CD4-positive, alpha-beta T cell treated with Interferon gamma for 1 hour (primary cell): ENCODE measurements around the gene ACTL6A.
"Not testable (repeated sequence)": the region's sequence is repeated elsewhere in the genome, so short reads cannot be mapped to it uniquely, and the experiment has no call there.

Experiments used
- DNase-seq: peaks from one replicate; pipeline ENCODE4 v3.0.0-alpha.2; 2020

Gene ACTL6A

DNA sequence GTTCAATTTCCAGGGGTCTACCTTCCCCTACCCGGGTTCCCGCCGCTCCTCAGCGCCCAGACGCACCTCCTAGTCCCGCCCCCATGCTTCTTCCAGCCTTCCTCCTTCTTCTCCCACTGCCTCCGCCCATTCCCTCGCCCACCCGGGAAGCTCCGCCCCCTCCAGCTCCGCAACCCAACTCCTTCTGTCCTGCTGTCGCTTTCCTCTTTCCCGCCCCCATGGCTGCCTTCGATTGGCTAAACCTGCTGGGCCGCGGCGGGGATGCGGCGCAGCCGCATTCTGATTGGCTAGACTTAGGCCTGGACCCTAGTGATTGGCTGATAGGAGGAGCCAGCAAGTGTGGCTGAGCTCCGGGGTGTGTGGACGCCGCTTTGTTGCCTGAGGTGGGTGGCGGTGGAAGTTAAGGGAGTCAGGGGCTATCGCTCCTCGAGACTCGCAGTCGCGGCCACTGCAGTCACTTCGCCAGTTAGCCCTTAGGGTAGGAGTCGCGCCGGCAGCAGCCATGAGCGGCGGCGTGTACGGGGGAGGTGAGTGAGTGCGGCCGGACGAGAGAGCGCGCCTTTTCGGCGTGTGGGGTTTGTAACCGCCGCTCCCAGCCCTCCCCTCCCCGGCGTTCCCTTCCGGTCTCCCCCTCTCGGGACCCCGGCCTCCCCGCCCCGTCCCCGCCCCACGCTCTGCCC is at the start of gene ACTL6A:
ACTL6A (plus strand) TSS at position 336 of the 680 bp plus-strand sequence; CDS start at position 503, 167 bp downstream.
- DNase-seq = peak; percentile 98

GRCh38 chr3:179513862-179514261 is 48.9 kb upstream of the ACTL6A start:
- no peak for DNase-seq

- DNase-seq = not testable (repeated sequence)
Measured at GRCh38 chr3:179516461-179517251, 46.1 kb upstream of the ACTL6A start.

- no peak for DNase-seq
Measured at GRCh38 chr3:179526482-179526881, 36.2 kb upstream of the ACTL6A start.

- DNase-seq = no peak
Measured at GRCh38 chr3:179526989-179527391, 35.7 kb upstream of the ACTL6A start.

DNA sequence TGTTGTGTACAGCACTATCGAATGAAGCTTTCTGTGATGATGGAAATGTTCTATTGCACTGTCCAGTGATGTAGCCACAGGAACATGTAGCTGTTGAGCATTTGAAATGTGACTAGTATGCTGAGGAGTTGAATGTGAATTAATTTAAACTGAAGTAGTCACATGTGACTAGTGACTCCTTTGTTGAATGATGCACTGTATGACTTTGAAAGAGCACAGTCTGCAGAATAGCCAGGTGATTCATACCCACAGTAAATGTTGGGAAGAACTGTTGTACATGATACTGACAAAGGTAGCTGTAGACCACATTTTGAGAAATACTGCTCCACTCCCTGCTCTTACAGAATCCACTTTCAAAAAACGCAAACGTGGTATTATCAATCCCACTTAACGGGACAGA is 34.0 kb upstream of the ACTL6A start:
- no peak for DNase-seq

GRCh38 chr3:179531576-179531975 is 31.1 kb upstream of the ACTL6A start:
- no peak for DNase-seq

GRCh38 chr3:179533274-179533673 is 29.5 kb upstream of the ACTL6A start:
- no peak for DNase-seq

DNA sequence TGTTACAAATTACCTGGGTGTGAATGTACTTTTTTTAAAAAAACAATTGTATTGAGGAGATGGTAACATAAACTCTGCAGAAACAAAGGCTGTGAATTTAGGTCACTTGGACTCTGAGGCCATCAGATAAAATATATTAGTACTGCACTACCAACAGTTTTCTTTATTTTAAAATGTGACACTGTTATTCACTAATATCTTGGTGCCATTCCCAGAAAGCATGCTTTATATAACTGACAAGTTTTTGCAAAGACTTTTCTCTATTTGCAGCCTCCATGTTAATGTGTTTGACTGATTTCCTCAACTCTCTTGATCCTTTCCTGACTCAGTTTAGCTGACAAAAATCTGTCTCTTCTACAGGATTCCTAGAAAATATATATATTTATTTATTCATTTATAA is 26.5 kb upstream of the ACTL6A start:
- DNase-seq = no peak

DNA sequence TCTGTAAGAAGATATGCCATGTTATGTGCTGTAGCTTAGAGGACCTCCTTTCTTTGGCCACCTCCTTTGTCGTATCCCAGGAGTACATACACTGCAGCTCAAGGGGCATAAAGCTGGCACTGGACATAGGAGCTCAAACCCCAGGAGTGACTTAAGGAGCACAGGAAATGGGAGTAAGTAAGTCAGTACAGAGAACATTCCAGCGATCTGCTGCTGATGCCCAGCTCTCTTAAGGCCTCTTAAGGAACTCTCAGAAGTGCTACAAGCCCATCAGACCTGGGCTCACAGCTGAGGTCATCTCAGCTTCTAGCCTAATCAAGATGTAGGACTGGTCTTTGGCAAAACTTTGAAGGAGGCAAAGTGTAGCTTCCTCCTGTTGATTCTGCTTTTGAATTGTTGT is 21.6 kb upstream of the ACTL6A start:
- no peak for DNase-seq

DNA sequence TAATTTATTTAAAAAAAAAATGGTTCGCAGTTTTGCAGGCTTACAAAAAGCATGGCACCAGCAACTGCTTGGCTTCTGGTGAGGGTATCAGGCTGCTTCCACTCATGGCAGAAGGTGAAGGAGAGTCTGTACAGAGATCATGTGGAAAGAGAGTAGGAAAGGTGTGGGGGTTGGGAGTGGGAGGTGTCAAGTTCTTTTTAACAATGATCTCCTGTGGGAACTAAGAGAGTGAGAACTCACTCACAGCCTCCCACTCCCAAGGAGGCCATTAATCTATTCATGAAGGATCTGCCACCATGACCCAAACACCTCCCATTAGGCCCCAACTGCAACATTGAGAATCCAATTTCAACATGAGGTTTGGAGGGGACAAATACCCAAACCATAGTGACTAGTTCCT is 21.1 kb upstream of the ACTL6A start:
- DNase-seq = no peak

DNA sequence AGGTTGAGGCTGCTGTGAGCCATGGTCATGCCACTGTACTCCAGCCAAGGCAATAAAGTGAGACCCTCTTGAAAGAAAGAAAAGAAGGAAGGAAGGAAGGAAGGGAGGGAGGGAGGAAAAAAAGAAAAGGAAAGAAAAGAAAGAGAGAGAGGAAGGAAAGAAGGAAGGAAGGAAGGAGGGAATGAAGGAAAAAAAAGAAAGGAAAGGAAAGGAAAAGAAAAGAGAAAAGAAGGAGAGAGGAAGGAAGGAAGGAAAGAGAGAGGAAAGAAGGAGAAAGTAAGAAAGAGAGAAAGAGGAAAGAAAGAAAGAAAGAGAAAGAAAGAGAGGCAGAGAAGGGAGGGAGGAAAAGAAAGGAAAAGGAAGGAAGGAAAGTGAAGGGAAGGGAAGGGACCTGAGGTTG is 20.4 kb upstream of the ACTL6A start:
- no peak for DNase-seq

DNA sequence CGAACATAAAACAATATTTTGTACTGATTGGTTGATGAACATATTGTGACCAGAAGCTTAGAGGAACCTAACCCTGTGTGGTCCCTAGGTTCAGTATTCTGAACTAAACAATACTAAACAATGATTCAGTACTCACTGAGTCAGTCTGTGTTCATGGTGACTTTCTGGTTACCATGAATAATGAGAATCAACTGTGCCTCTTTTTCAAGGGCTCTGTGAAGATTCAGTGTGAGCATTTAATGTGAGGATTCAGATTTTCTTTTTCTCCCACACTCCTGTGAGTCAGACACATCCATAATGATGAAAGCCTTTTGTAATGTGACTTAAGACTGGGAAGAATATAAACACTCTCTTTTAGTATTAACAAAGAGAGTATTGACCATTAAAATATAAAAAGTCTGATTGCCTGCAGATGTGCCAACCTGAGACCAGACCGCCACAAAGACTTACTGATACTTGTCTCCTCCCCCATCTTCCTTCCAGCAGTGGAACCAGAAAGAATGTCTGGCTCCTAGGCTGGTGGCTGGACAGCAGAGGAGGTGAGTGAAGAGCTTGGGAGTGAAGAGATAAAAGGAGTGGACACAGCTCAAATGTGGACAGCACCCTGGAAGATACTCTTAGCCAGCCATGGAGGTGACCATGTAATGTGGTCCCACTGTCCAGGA is 17.6 kb upstream of the ACTL6A start:
- DNase-seq = no peak

- DNase-seq = no peak
Measured at GRCh38 chr3:179546814-179547241, 15.9 kb upstream of the ACTL6A start.

- DNase-seq = no peak
Measured at GRCh38 chr3:179551349-179552105, 11.2 kb upstream of the ACTL6A start.

GRCh38 chr3:179558742-179559364 is 3.9 kb upstream of the ACTL6A start:
- DNase-seq = peak; percentile 35

- no peak for DNase-seq
Measured at GRCh38 chr3:179560791-179561190, 1.9 kb upstream of the ACTL6A start.

DNA sequence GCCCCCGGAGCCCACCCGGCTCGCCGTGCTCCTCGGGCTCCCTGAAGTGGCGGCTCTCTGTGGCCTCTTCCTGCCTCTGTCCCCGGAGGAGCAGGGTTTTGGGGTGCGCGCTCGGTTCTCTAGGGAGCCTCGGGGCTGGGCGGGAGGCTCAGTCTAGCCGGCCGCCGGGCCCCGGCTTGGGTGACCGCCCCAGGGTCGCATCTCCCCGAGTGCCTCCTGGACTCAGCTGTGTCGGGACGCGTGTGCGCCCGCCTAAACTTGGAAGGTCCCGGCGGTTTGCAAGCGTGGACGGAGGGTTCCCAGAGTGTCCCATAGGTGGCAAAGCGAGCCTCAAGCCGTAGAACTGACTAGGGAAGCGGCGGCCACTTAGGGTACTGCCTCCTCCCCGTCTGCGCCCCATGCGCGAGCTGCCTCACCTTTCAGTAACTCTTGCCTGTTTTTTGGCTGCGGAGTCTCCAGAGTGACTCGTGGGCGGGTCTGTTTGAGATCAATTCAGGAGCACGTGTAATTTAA is 601 bp downstream of the ACTL6A start:
- peak; percentile 59 for DNase-seq

DNA sequence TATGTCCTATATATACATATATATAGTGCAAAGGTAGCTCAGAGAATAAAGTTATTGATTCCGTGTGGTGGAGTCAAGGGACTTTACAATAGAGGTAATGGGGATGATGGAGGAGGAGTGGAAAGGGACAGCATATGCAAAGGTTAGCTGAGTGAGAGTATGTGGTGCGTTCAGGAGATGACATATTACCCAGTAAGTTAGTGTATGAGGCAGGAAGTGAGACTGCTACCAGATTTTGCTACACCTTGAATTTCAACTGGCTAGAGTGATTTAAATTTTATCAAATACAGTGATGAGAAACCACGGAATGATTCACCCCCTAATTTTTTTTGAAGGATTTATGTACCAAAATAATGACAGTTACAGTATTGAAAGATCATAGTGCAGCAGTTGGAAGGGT is 2.8 kb downstream of the ACTL6A start:
- DNase-seq = no peak

GRCh38 chr3:179580992-179581391 is 18.3 kb downstream of the ACTL6A start:
- no peak for DNase-seq

- DNase-seq = no peak
Measured at GRCh38 chr3:179589143-179589542, 26.4 kb downstream of the ACTL6A start.

DNA sequence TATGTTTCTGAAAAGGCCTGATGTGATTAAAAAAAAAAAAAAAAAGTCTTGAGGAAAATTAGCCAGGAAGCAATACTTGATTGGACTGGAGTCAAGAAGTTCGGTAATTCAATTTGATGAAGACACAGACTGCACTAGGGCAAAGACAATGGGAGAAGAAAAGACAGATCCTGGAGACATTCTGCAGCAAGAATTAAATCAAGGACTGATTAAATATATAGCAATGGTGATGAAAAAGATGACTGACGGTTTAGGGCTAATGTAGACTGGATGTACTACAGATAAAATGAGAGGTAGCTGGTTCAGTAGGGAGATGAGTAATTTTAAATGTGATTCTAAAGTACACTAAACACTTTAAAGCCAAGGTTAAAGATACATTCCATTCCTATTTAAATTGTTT is 27.9 kb downstream of the ACTL6A start:
- no peak for DNase-seq
